Measurements from ENCODE around the gene GUCY2C. TPM values are rescaled to one million over a fixed set of nuclear protein-coding genes. Genes with fewer than 3 reads are reported as not detected.
A peak's percentile ranks its signal among the peaks of the same experiment; 100 is the strongest.

GUCY2C gene
- total RNA-seq, 1 donor from 2014 or later = not detected

GRCh38 chr12:14665354-14666348, 30.7 kb downstream of the GUCY2C start:
- Mint-ChIP-seq H3K4me1 (ENCODE audit: unreplicated experiment) (no peaks in the 10 kb centered on the region), H3K4me3 (ENCODE audit: unreplicated experiment) (no peak overlapping the region), H3K27me3 (ENCODE audit: unreplicated experiment) (peaks cover 9% of the 10 kb centered on the region), H3K27ac (ENCODE audit: unreplicated experiment) (no peak overlapping the region), H3K36me3 (ENCODE audit: unreplicated experiment) (no peaks in the 10 kb centered on the region), H3K9me3 (ENCODE audit: unreplicated experiment) (no peaks in the 10 kb centered on the region)
- no peak for TF ChIP-seq CTCF (IDR thresholded peaks at IDR 0.05)
- DNase-seq (ENCODE audit: extremely low spot score, unreplicated experiment) = no peak

GRCh38 chr12:14664434-14665023, 31.9 kb downstream of the GUCY2C start:
- peak; percentile 60 for TF ChIP-seq CTCF (IDR thresholded peaks at IDR 0.05)
- H3K27me3 Mint-ChIP-seq (ENCODE audit: unreplicated experiment) = peaks cover 6% of the 10 kb centered on the region
- no peaks in the 10 kb centered on the region for H3K9me3 Mint-ChIP-seq (ENCODE audit: unreplicated experiment)
- DNase-seq (ENCODE audit: extremely low spot score, unreplicated experiment) = no peak
- H3K4me1 Mint-ChIP-seq (ENCODE audit: unreplicated experiment) = no peaks in the 10 kb centered on the region
- no peak overlapping the region for H3K4me3 Mint-ChIP-seq (ENCODE audit: unreplicated experiment)
- no peak overlapping the region for H3K27ac Mint-ChIP-seq (ENCODE audit: unreplicated experiment)
- H3K36me3 Mint-ChIP-seq (ENCODE audit: unreplicated experiment) = no peaks in the 10 kb centered on the region

GRCh38 chr12:14663002-14663401, 33.4 kb downstream of the GUCY2C start:
- no peak for DNase-seq (ENCODE audit: extremely low spot score, unreplicated experiment)
- no peak overlapping the region for H3K4me3 Mint-ChIP-seq (ENCODE audit: unreplicated experiment)
- H3K27ac Mint-ChIP-seq (ENCODE audit: unreplicated experiment) = no peak overlapping the region
- TF ChIP-seq CTCF (IDR thresholded peaks at IDR 0.05) = no peak
- H3K9me3 Mint-ChIP-seq (ENCODE audit: unreplicated experiment) = no peaks in the 10 kb centered on the region
- peaks cover 6% of the 10 kb centered on the region for H3K27me3 Mint-ChIP-seq (ENCODE audit: unreplicated experiment)
- no peaks in the 10 kb centered on the region for H3K36me3 Mint-ChIP-seq (ENCODE audit: unreplicated experiment)
- H3K4me1 Mint-ChIP-seq (ENCODE audit: unreplicated experiment) = no peaks in the 10 kb centered on the region

- TF ChIP-seq CTCF (IDR thresholded peaks at IDR 0.05) = no peak
- no peaks in the 10 kb centered on the region for H3K4me1 Mint-ChIP-seq (ENCODE audit: unreplicated experiment)
- no peak overlapping the region for H3K27ac Mint-ChIP-seq (ENCODE audit: unreplicated experiment)
- no peak overlapping the region for H3K4me3 Mint-ChIP-seq (ENCODE audit: unreplicated experiment)
- peaks cover 3% of the 10 kb centered on the region for H3K27me3 Mint-ChIP-seq (ENCODE audit: unreplicated experiment)
- H3K36me3 Mint-ChIP-seq (ENCODE audit: unreplicated experiment) = no peaks in the 10 kb centered on the region
- no peak for DNase-seq (ENCODE audit: extremely low spot score, unreplicated experiment)
- H3K9me3 Mint-ChIP-seq (ENCODE audit: unreplicated experiment) = no peaks in the 10 kb centered on the region
Observed at GRCh38 chr12:14656846-14657245, 39.6 kb downstream of the GUCY2C start.

GRCh38 chr12:14655284-14655683, 41.1 kb downstream of the GUCY2C start:
- no peak for DNase-seq (ENCODE audit: extremely low spot score, unreplicated experiment)
- no peak overlapping the region for H3K27ac Mint-ChIP-seq (ENCODE audit: unreplicated experiment)
- no peak for TF ChIP-seq CTCF (IDR thresholded peaks at IDR 0.05)
- no peaks in the 10 kb centered on the region for H3K4me1 Mint-ChIP-seq (ENCODE audit: unreplicated experiment)
- no peaks in the 10 kb centered on the region for H3K36me3 Mint-ChIP-seq (ENCODE audit: unreplicated experiment)
- no peak overlapping the region for H3K4me3 Mint-ChIP-seq (ENCODE audit: unreplicated experiment)
- peaks cover 6% of the 10 kb centered on the region for H3K27me3 Mint-ChIP-seq (ENCODE audit: unreplicated experiment)
- no peaks in the 10 kb centered on the region for H3K9me3 Mint-ChIP-seq (ENCODE audit: unreplicated experiment)

Data from osteocyte (in vitro differentiated cells).